HG03571 (cell line): Measurements from ENCODE around the gene DLG1.
"Not testable (repeated sequence)": the region's sequence is repeated elsewhere in the genome, so short reads cannot be mapped to it uniquely, and the experiment has no call there.

Experiments
- ATAC-seq: cut with Tn5 transposase; IDR thresholded peaks from one replicate; pipeline ENCODE4 v1.9.1; 2021; ENCODE audit not compliant: unreplicated experiment

The DLG1 gene

DNA sequence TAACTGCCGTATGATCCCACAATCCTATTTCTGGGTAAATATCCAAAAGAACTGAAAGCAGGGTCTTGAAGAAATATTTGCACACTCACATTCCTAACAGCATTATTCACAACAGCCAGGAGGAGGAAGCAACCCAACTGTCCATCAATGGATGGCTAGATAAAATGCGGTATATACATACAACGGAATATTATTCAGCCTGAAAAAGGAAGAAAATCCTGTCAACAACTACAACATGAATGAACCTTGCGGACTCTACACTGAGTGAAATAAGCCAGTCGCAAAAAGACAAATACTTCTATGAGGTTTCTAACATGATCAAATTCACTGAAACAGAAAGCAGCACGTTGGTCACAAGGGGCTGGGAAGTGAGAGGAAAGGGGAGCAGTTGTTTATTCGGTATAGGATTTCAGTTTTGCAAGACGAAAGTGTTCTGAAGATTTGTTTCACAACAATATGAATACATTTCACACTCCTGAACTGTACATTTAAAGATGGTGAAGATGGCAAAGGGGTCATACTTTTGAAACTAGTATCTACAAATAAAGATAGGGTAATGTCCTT is 6.2 kb downstream of the DLG1 start:
- ATAC-seq, result no peak

DNA sequence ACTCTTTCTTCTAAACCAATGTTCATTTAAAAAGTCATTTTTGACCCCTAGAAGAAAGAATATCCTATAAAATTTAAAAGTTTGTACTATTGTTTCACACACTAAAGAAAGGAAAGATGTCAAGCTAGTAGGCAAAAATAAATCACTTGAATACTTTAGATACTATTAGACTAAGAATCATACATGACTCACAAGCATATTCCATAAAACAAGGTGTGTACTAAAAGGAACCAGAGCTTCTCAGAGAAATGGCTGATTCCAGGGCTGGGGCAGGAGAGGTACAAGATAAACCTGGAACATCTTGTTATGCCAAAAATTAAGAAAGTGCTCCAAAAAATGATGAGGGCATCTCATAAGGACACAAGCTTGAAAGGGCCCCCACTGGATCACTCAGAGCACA is 8.7 kb downstream of the DLG1 start:
- no peak for ATAC-seq

DNA sequence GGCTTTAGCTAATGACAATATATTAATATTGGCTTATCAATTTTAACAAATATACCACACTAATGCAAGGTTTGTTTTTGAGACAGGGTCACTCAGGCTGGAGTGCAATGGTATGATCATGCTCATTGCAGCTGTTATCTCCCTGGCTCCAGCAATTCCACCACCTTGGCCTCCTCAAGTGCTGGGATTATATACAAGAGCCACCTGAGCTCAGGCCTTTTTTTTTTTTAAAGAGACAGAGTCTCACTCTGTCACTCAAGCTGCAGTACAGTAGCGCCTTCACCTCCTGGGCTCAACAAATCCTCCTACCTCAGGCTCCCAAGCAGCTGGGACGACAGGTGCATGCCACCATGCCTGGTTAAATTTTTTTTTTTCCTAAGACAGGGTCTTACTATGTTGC is 11.7 kb downstream of the DLG1 start:
- ATAC-seq, result no peak

DNA sequence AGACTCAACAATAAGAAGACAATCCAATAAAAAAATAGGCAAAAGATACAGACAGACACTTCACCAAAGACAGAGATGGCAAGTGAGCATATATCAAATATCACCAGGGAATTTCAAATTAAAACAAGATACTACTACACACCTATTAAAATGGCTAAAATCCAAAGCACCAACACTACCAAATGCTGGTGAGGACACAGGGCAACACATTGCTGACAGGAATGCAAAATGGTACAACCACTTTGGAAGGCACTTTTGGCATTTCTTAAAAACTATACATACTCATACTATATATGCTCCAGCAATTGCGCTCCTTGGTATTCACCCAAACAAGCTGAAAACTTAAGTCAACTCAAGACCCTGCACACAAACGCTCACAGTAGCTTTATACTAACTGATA is 12.9 kb downstream of the DLG1 start:
- no peak for ATAC-seq

DNA sequence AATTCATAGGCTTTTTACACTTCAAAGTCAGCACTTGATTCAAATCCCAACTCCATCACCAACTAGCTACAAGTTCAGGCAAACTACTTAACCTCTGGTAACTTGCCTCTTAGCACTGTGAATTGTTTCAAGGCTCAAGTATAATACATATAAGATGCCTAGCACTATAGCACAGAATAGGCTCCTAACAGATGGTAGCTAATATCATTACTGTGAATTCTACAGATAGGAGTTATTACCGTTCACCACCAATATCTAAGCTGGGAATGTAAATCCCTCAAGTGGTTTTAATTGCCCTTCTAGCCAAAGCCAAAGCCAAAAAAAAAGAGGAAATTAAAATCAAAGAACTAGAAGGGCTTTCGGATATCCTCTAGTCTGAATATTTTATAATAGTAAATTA is 15.4 kb downstream of the DLG1 start:
- ATAC-seq, result no peak

DNA sequence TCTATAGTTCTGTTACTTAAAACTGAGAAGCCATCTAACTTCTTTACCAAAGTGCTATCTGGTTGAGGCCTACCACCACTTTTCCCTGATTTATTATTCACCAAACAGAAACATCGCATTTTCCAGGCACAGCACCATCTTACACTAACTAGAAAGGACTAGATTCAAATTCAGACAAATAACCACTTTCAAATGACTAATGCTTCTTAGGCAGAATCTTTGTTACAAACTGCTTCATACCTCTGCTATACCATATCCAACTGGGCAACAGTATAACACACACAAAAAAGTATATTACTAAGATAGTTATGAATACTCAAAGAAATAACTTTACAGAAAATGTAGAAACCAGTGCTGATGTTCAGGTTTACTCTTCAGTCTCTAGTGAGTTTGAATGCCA is 16.6 kb downstream of the DLG1 start:
- ATAC-seq, result no peak

DNA sequence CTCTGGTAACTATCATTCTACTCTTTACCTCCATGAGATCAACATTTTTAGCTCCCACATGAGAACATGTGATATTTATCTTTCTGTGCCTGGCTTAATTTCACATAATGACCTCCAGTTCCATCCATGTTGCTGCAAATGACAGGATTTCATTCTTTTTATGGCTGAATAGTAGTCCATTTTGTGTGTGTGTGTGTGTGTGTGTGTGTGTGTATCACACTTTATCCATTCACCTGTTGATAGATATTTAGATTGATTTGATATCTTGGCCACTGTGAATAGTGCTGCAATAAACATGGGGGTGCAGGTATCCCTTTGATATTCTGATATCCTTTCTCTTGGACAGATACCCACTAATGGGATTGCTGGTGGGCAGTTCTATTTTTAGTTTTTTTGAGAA is 18.3 kb downstream of the DLG1 start:
- ATAC-seq, result no peak

DNA sequence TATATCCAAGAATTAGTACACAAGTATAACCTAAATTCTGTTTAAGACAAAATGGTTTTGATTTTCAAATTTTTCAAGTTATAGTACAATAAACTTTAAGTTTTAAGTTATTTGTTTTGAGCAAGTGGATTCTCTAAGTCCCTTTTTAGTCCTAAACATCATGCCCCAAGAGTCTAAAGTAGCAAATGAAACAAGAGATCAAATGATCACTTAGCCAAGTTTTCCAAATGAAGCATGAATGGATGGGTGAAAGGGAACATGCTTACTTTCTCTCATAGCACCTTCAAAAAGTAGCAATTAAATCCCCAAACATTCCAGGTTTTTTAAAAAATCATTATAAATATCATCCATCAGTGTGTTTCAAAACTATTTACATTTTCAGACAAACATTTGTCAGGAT is 19.5 kb downstream of the DLG1 start:
- ATAC-seq, result no peak

DNA sequence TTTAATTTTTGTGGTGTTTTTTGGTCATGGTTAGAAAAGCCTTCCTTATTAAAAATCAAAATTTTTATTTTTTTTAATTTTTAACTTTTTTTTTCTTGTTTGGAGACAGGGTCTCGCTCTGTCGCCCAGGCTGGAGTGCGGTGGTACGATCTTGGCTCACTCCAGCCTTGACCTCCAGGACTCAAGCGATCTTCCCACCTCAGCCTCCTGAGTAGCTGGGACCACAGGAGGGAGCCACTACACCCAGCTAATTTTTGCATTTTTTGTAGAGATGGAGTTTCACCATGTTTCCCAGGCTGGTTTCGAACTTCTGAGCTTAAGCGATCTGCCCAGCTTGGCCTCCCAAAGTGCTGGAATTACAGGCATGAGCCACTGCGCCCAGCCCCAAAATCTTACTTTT is 21.6 kb downstream of the DLG1 start:
- not testable (repeated sequence) for ATAC-seq

DNA sequence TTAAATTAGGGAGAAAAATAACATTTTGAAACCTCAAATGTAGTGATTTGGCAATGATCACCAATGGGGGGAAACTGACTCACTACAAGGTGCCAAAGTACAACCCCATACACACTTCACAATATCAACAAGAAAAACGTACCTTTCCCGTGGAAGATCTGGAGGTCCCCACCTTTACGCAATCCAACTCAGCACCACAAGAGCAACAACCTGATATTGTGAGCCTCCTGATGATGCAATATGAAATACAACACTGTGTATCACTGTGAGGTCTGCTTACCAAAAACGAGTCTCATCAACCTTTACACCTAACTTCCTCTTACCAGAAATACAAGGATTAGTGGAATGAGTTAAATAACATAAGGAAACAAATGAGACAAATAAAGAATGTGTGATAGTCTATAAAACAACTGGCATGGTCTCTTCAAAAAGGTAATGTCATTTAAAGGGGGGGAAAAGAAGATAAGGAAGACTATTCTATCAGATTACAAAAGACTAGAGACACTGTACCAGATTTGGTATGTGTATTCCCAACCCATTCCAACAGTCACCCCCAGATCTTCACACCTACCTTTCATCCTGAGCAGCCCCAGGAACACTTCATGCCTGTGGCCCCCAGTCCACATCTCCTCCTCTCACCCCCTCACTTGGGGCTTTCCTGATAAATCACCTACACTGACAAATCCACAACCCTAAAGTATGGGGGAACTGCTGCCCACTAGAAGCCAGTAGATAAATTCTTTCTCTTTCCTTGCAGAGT is 27.7 kb downstream of the DLG1 start:
- ATAC-seq, result no peak

DNA sequence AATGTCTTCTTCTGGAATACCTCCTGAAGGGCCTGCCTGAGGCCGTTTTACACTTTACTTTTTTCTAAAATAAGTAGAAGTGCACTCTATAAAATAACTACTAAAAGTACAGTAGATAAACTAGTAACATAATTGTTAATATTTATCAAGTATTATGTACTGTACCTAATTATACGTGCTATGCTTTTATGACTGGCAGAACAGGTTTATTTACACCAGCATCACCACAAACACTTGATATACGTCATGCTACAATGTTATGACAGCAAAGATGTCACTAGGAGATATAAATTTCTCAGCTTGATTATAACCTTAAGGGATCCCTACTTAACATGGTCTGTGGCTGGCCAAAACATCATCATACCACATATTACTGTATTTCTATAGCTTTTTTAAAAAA is 29.4 kb downstream of the DLG1 start:
- ATAC-seq, result no peak

DNA sequence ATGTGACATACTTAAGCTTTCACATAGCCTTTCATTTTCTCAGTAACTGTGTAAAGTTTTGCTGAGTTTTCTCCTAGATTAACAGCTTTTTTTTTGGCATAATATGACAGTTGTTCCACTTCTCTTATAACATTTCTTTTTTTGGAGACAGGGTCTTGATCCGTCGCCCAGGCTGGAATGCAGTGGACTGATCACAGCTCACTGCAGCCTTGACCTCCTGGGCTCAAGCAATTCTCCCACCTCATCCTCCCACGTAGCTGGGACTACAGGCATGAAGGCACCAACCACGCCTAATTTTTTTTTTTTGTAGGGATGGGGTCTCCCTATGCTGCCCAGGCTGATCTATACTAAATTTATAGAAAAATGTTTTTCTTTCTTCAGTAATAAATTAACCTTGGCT is 30.1 kb downstream of the DLG1 start:
- ATAC-seq, result no peak

DNA sequence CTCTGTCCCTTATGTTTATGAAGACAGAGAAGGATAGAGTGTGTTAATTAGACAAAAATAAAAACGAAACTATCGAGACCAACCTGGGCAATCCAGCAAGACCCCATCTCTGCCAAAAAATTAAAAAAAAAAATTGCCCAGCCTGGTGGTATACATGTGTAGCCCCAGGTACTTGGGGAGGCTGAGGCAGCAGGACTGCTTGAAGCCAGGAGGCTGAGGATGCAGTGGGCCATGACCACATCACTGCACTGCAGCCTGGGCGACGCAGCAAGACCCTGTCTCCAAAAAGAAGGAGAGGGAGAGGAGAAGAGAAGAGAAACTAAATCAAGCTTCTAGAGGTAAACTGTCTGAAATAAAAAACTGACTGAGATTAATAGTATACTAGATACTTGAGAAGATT is 32.1 kb downstream of the DLG1 start:
- no peak for ATAC-seq

DNA sequence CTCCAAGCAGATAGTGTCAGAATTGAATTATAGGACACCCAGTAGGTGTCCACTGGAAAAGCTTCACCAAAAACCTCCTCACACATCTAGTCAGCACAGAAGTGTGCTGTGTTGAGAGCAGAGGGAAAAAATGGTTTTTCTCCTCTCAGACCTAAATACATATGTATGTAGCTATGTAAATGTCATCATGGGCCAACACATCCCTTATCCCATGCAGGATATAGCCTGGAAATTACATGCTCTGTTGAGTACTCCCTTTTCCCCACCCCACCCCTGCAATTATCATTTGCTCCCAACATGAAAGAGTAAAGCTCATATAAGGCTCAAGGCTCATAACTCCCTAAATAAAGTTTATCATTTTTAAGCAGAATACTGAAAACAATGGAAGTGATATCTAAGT is 35.7 kb downstream of the DLG1 start:
- ATAC-seq, result no peak

DNA sequence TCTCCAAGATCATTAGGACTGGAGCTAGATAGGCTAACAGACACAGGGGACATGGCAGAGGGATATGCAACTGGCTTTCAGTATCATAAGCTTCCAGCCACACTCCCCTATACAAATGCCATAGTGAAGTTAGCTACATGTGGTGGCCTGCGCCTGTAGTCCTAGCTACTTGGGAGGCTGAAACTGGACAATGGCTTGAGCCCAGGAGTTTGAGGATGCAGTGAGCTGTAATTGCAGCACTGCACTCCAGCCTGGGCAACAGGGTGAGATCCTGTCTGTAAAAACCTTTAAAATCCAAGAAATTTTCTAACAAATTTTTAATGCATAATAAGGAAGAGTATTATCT is 37.3 kb downstream of the DLG1 start:
- no peak for ATAC-seq

DNA sequence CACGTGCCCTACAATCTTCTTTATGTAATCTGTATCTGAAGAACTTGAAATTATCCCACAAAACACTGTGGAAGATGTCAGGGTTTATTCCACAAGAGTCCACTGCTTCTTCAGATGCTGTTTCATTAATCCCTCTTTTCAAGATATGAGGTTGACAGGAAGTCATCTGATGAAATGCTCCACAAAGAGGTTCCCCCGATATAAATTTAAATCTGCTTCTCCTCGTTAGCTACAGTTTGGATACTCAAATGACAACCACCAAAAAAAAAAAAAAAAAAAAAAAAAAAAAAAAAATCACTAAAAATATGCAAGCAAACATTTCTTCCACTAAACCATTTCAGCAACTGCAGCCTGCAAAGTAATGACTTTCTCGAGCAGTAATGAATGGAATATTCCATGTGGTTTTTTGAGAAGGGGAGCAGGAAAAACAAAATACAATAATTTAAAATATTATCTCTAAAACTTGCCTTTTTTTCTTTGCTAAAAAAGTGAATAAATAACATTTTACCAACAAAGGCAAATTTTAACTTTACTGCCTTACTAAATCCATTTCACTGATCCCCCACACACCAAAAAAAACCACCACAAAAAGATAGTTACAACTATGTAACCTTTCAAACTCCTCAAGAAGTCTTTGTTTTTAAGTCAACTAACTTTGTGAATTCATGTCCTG is 37.8 kb downstream of the DLG1 start:
- no peak for ATAC-seq

DNA sequence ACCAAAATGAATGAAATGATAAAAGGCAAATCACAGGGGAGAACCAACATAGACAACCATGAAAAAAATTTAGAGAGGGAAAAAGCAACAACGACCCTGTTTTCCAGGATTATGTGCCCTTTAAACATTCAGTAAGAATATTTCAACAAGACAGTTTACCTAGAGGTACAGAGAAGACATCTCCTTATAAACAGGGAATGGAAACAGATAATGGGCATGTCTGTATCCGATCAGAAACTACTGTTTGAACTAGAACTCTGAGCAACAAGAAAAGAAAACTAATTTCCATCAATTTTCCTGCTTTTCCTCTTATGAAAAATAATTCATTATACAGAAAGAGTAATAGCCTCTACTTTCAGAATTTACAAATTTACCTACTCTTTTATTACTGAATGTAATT is 39.3 kb downstream of the DLG1 start:
- ATAC-seq, result no peak

DNA sequence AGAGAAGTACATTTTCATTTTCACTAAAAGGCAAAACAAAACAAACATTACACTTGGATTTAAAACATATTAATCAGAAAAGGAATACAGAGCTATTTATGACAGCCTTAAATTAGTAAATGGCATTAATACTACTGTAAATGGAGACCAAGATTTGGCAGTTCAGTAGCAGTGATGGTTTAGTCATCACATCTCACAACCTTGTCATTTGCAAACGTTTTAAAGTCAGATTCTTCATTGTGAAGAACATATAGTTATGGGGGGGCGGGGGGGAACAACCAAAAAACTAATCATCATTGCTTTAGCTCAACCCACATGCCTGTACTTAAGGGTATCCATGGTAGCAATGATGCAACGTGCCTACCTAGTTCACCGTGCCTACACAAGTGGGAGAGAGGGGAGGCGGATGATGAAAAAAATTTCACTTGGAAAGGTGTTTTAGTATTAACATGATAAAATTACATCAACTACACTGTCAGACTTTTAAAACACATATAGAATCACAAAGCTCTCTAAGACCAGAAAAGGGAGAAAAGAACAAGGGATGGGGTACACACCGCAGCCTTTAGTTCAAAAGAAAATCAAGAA is 40.1 kb downstream of the DLG1 start:
- no peak for ATAC-seq

DNA sequence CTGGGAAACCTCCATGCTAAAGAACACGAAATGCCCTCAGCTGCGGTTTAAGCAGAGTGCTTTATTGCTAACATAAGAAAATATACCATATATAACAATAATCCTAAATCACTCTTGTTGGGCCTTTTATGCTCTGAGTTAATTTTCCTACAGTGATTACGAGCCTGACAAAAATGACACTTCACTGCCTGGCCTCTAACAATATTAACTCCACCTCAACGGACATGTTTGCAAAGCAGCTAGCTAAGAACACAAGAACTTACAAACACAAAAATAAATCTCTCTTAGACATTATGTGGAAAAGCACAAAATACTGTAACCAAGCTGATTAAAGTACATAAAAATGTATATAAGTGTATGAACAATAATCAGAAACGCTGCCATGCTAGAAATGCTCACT is 40.7 kb downstream of the DLG1 start:
- no peak for ATAC-seq

DNA sequence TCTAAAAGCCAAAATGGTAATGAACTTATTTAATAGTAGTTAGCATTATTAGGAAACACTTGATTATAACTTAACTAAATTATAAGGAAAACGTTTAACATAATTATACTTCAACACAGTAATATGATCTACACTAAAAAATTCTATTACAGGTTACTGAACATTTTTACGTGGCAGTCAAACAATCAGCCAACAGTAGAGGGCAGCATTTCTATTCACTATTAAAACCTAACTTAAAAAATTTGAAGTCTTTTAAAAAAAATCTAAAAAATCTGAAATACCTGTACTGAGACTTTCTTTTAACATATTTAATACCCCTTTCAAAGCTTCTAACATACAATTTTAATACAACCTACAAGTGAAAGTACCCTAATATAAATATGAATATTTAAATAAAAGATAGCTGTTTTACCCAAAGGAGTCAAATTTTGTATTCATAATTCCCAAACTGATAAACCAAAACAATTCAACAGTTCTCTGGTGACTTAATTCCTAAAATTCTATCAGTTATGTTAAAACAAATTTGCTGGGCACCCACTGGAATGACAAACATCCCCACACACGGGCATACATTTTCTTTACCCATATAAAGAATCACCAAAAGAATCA is 41.5 kb downstream of the DLG1 start:
- no peak for ATAC-seq

DNA sequence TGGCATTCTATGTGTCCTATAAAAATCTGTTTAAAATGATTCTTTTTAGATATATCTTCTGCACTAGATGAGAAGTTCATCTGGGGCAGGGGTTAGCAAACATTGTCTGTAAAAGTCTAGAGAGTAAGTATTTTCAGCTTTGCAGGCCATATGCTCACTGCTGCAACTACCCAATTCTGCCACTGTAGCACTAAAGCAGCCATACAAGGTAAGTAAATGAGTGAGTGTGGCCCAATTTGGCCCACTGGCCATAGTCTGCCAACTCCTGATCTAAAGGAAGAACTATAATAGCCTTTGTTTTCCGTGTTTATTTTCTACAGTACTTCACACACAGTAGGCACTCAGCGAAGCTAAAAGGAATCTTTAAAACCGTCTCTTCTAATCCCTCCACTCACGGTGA is 42.3 kb downstream of the DLG1 start:
- ATAC-seq, result no peak
